ENCODE measurements around the gene DMRTC2. TPM values are rescaled to one million over a fixed set of nuclear protein-coding genes. Genes with fewer than 3 reads are reported as not detected.
"Not testable (repeated sequence)": the region's sequence is repeated elsewhere in the genome, so short reads cannot be mapped to it uniquely, and the experiment has no call there.

DMRTC2 gene
- polyA plus RNA-seq, 6 donors from 2014 or later = not detected

DNA sequence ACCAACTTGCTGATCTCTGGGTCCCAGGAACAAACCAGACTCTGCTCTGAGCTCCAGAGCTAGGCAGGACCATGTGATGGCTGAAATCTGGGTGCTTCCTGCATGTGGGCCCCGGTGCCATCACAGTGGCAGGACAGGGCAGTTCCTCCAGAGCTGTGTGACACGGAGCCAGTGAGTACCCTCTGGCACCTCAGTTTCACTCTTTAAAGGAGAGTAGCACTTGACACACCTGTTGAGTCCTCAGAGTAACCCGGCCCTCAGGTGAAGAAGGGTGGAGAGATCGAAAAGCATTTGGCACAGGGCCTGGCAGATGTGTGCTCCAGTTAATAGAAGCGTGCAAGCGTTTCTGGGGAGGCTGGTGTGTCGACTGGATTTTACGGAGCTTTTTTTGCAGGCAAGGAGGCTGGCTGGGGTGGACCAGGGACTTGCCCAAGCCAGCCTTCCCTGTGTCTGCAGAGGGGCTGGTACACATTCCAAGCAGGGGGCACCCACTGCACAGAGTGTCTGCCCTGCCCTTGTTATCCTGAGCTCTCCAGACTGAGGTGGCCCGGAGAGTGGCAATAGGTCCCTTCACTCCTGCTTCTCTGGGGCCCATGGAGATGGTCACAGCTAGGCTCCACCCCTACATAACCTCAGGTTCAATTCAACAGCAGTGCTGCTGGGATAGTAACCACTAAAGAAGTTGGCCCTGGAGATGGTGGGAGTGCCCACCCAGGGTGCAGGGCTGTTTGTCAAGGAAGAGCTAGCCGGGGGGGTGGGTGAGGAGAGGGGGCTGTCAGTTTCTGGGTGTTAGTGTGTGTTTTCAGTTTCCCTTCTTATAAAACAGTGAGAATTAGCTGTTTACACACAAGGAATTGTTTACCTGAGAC is 23.5 kb downstream of the DMRTC2 start:
- peaks cover 46 to 84% (median 62%) of the 10 kb centered on the region in 3 donors for H3K4me1 Mint-ChIP-seq
- H3K4me3 Mint-ChIP-seq = peak overlapping the region in 1 of 8 donors; percentile 78
- ATAC-seq (ENCODE audit: low read depth in 2 of 2) (no peak), DNase-seq (no peak)
- peaks cover 11 to 19% of the 10 kb centered on the region in 2 donors for H3K36me3 Mint-ChIP-seq
- H3K27me3 Mint-ChIP-seq = no peaks in the 10 kb centered on the region
- H3K27ac Mint-ChIP-seq = peak overlapping the region in 5 of 6 donors; percentile 44 to 94 (median 86)
- H3K9me3 Mint-ChIP-seq = no peaks in the 10 kb centered on the region

DNA sequence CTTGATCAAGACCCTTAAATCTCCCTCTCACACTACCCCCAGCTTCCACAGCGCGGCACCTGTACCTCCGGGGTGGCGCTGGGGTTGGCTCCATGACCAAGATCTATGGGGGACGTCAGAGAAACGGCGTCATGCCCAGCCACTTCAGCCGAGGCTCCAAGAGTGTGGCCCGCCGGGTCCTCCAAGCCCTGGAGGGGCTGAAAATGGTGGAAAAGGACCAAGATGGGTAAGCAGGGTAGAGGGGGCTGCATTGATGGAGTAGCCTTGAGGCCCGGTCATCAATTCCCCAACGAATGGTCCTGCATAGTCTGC is 24.1 kb downstream of the DMRTC2 start:
- H3K27ac Mint-ChIP-seq = peak overlapping the region in 2 of 6 donors; percentile 14 to 94
- ATAC-seq (ENCODE audit: low read depth in 2 of 2) (no peak), DNase-seq (no peak)
- peaks cover 10 to 13% of the 10 kb centered on the region in 2 donors for H3K36me3 Mint-ChIP-seq
- H3K4me3 Mint-ChIP-seq = no peak overlapping the region
- H3K9me3 Mint-ChIP-seq = no peaks in the 10 kb centered on the region
- no peaks in the 10 kb centered on the region for H3K27me3 Mint-ChIP-seq
- H3K4me1 Mint-ChIP-seq = peaks cover 45 to 85% (median 60%) of the 10 kb centered on the region in 3 donors

DNA sequence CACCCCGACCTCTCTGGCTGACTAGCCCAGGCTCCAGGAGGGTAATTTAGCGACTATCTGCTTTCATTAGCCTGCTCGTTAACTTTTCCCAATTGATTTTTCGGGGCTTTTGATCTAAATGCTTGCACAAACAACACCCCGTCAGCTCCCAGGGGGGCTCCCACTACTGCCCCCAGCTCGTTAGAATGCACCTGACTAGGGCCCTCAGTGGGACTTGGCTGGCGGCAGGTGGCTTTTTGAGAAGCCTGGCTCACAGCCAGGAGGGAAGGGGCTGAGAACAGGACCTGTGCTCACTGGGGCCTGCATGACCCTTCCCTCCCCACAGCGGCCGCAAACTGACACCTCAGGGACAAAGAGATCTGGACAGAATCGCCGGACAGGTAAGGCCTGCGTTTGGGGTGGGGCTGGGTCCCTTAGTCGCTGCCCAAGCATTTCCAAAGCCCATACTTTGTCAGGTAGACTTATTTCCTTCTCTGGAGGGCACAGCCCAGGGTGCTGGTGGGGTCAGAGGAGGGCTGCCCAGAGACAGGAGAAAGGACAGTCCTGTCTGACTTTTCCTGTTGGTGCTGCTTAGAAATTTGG is 24.6 kb downstream of the DMRTC2 start:
- Mint-ChIP-seq H3K27ac (peak overlapping the region in 3 of 6 donors; percentile 84 to 94 (median 85)), H3K4me1 (peaks cover 40 to 85% (median 55%) of the 10 kb centered on the region in 3 donors), H3K9me3 (no peaks in the 10 kb centered on the region), H3K4me3 (peak overlapping the region in 3 of 8 donors; percentile 16 to 70 (median 42)), H3K27me3 (no peaks in the 10 kb centered on the region), H3K36me3 (peaks cover 7 to 8% of the 10 kb centered on the region in 2 donors)
- DNase-seq = no peak
- ATAC-seq (ENCODE audit: low read depth in 2 of 2) = no peak

DNA sequence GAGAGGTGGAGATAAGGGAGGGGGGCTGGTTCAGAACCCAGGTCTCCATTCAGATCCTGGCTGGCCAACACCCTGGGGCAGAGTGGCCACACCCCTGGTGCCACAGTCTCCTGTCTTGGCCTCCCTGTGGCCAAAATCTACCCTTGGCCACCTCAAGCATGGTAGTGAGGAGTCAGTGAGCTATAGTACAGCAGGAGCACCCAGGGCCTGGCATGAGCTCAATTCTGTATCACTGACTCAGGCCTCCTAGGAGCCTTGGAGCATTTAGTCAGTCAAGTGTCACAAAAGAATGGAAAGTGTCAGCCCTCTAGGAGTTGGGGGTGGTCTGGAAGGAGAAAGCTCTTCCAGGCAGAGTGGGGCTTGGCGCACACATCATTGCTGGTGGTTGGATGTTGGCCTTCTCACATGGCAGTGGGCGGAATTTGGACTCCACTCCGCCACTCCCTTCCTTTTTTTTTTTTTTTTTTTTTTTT is 25.6 kb downstream of the DMRTC2 start:
- no peak for DNase-seq
- Mint-ChIP-seq H3K4me3 (peak overlapping the region in 7 of 8 donors; percentile 20 to 76 (median 56)), H3K27ac (peak overlapping the region in 5 of 6 donors; percentile 60 to 97 (median 66)), H3K4me1 (peaks cover 43 to 89% (median 56%) of the 10 kb centered on the region in 3 donors), H3K36me3 (peaks cover 7 to 8% of the 10 kb centered on the region in 2 donors), H3K27me3 (no peaks in the 10 kb centered on the region), H3K9me3 (no peaks in the 10 kb centered on the region)
- ATAC-seq (ENCODE audit: low read depth in 2 of 2) = no peak

DNA sequence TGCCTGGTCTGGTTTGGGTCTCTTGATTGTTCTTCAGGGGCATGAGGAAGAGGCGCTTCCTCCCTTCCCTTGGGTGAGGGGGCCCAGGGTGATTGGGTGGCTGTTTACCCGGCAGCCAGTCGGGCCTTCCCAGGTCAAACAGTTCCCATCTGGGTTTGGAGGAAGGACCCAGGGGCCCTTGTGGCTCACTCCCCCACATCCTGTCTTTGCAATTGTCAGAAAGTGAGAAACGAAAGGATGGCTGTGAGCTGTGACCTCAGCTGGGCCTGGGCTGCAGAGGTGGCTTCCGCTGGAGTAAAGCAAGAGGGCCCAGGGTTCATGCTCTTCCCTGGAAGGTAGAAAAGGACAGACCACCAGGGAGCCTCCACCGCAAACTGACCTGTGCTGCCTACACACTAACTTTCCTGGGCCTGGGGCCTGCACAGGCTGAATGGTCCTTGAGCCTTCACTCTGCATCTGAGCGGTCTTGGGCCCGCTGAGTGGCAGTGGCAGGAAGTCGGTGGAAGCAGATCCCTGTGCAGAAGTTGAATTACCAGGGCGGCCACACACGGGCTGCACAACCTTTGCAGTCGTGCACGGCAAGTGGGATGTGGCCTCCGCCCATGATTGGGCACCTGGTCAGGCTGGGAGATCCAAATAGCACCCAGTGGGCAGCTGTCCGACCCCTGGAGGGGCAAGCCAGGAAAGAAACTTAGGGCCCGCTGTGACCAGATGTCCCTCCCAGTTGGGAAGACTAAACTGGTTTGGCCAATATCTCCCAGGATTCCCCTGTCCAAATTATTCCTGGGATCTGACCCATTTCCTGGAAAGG is 26.9 kb downstream of the DMRTC2 start:
- H3K27ac Mint-ChIP-seq = peak overlapping the region; percentile 92 to 97 (median 96)
- no peaks in the 10 kb centered on the region for H3K27me3 Mint-ChIP-seq
- no peaks in the 10 kb centered on the region for H3K9me3 Mint-ChIP-seq
- H3K4me3 Mint-ChIP-seq = peak overlapping the region; percentile 16 to 91 (median 80)
- H3K4me1 Mint-ChIP-seq = peaks cover 45 to 89% (median 56%) of the 10 kb centered on the region in 3 donors
- peaks cover 7 to 8% of the 10 kb centered on the region in 2 donors for H3K36me3 Mint-ChIP-seq
- peak; percentile 73 for DNase-seq
- peak; percentile 28 to 37 for ATAC-seq (ENCODE audit: low read depth in 2 of 2)

DNA sequence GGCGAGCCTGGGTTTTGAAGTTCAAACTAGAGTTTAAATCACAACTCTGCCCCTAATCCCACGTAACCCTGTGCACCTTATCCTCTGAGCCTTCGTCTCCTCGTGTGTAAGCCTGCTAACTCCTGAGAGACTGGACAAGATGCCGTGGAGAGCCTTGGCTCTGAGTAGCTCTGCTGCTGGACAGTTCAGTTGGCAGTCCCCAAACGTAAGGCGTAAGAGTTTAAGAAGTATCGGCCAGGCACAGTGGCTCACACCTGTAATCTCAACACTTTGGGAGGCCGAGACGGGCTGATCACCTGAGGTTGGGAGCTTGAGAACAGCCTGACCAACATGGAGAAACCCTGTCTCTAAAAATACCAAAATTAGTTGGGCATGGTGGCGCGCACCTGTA is 27.5 kb downstream of the DMRTC2 start:
- ATAC-seq (ENCODE audit: low read depth in 2 of 2) (no peak), DNase-seq (no peak)
- peaks cover 7 to 10% of the 10 kb centered on the region in 2 donors for H3K36me3 Mint-ChIP-seq
- no peaks in the 10 kb centered on the region for H3K9me3 Mint-ChIP-seq
- no peaks in the 10 kb centered on the region for H3K27me3 Mint-ChIP-seq
- H3K4me3 Mint-ChIP-seq = peak overlapping the region in 4 of 8 donors; percentile 25 to 84 (median 34)
- H3K4me1 Mint-ChIP-seq = peaks cover 45 to 88% (median 56%) of the 10 kb centered on the region in 3 donors
- peak overlapping the region in 3 of 6 donors; percentile 67 to 97 (median 94) for H3K27ac Mint-ChIP-seq

DNA sequence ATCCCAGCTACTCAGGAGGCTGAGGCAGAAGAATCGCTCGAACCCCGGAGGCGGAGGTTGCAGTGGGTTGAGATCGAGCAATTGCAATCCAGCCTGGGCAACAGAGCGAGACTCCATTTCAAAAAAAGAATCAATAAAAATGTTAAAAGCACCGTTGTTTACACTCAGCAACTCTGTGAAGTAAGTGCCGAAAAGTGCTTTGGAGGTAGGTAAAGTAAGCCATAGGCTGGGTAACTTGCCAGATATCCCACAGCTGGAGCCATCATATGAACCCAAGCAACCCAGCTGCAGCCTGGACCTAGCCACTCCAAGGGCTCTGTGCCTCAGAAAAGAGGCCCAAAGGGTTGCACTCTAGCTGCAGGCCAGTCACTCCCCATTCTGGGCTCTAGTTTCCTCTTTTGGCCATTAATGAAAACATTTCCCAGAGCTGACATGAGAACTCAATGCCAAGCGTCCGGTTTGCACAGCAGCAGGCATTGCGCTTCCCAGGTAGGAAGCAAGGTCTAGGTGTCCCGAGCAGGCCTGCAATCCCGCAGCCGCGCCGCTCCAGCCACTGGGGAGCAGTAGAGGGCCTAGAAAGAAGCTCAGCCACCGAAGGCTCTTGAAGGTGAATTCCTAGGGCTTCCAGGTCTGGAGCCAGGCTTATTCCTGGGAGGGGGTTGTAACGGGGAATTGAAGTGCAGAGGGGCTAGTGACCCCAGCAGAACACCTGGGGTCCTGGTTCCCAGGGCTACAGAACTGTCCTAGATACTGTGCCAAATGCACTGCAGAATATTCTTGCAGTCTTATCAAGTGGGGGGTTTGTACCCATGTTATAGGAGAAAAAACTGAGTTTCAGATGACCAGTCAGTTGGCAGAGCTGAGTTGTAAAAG is 28.2 kb downstream of the DMRTC2 start:
- peak; percentile 64 for DNase-seq
- Mint-ChIP-seq H3K27ac (peak overlapping the region; percentile 32 to 99 (median 96)), H3K4me3 (peak overlapping the region; percentile 57 to 91 (median 80)), H3K27me3 (no peaks in the 10 kb centered on the region), H3K4me1 (peaks cover 44 to 84% (median 52%) of the 10 kb centered on the region in 3 donors), H3K9me3 (no peaks in the 10 kb centered on the region), H3K36me3 (peaks cover 7 to 11% of the 10 kb centered on the region in 2 donors)
- no peak for ATAC-seq (ENCODE audit: low read depth in 2 of 2)

DNA sequence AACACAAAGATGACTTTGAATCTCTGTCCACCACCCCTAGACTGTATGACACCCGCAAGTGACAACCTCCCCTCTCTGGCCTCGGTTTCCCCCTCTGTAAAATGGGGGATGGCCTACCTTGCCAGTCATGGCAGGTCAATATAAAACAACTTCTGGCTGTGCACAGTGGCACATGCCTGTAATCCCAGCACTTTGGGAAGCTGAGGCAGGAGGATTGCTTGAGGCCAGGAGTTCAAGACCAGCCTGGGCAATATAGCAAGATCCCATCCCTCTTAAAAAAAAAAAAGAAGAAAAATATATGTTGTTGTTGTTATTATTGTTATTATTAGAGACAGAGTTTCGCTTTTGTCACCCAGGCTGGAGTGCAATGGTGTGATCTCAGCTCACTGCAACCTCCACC is 31.1 kb downstream of the DMRTC2 start:
- Mint-ChIP-seq H3K4me1 (peaks cover 44 to 83% (median 56%) of the 10 kb centered on the region in 3 donors), H3K27ac (peak overlapping the region; percentile 97 to 100 (median 98)), H3K4me3 (peak overlapping the region; percentile 87 to 100 (median 99)), H3K36me3 (peaks cover 6 to 15% of the 10 kb centered on the region in 2 donors)
- DNase-seq; H3K9me3 Mint-ChIP-seq; H3K27me3 Mint-ChIP-seq; ATAC-seq (ENCODE audit: low read depth in 2 of 2): not testable (repeated sequence)

DNA sequence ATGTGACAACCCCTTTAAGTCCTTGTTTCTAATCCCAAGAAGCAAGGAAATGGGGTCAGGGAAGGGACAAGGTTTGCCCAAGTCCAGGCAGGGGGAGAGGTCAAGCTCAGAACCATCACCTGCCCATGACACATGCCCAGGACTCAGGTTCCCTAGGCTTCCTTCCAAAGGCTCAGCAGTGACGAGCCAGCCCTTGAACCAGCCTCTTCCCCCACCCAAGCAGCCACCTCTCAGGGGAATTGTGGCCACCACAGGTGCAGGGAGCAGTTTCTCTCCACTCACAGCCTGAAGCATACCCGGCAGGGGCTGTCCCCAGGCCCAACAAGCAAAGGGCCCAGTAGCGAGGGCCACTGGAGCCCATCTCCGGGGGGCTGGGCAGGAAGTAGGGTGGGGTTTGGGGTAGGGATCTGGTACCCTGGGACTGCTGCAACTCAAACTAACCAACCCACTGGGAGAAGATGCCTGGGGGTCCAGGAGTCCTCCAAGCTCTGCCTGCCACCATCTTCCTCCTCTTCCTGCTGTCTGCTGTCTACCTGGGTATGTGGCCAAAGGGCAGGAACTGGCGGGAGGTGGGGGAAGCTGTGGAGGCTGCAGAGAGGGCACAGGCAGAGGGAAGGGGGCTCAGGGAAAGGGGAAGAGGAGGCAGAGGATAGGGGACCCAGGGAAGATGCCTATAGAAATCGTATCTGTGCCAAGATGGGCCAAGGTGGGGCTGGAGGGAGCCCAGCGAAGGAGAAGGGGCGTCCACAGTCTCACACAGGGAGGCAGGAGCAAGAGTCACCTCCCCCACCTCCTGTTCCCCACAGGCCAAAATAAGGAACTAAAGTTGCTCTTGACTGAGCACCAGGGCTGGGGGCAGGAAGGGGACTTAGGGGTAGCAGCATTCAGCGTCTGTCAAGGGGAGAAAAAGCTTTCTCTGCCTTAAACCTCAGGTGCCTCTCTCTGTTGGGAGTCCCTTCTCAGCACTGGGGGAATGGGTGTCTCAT is 32.3 kb downstream of the DMRTC2 start, which contains the start of gene CD79A:
Gene CD79A (plus strand): TSS at position 433 of the 986 bp plus-strand sequence. CDS start 26 bp downstream, at position 459.
- Mint-ChIP-seq H3K9me3 (no peaks in the 10 kb centered on the region), H3K27ac (peak within 1 kb of the TSS; percentile 97 to 100 (median 98)), H3K36me3 (peaks cover 0 to 18% of the 10 kb centered on the region in 2 donors), H3K4me3 (peak within 1 kb of the TSS; percentile 92 to 100 (median 99)), H3K4me1 (peaks cover 40 to 81% (median 55%) of the 10 kb centered on the region in 3 donors), H3K27me3 (no peaks in the 10 kb centered on the region)
- ATAC-seq (ENCODE audit: low read depth in 2 of 2) (peak; percentile 74 to 76), DNase-seq (peak; percentile 99)

DNA sequence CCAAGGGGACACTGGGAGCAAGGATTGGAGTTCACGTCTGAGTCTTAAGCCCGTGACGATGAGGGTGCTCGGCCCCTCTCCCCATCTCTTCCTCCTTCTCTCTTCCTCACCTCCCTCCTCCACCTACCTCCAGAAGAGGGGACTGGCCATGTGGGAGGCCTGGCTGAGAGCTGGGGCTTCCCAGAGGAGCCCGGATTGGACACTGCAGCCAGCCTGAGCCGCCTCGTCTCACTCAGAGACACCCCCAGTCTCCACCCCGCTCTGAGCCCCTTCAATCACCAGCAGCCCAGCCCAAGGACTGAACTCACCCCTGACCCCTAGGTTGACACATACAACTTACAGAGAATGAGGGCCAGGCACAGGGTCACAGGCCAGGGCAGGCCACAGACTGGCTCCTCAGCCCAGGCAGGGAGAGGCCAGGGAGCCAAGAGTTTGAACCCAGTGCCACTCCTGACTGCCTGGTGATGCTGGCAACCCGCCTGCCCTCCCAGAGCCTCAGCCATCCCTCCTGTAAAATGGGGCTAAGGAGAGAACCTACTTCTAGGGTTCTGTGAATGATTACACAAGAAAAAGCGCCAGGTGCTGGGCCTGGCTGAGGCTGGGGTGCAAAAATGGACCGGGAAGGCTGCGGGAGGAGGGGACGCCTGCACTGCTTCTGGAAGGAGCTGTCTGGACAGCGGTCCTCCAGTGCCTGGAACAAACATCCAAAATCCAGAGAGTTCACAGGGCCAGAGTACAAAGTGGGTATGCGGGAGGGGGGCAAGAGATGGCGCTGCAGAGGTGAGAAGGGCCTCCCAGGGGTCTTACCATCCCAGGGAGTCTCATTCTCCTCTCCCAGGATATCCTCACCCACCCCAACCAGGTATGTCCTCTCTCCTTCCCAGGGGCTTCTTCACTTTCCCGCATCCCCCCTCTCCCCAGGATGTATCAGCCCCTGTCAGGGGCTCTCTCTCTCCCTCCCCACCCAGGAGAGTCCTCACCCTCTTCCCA is 33.4 kb downstream of the DMRTC2 start:
- peak overlapping the region; percentile 97 to 100 (median 98) for H3K27ac Mint-ChIP-seq
- DNase-seq (no peak), ATAC-seq (ENCODE audit: low read depth in 2 of 2) (no peak)
- H3K36me3 Mint-ChIP-seq = peaks cover 0 to 26% of the 10 kb centered on the region in 2 donors
- no peaks in the 10 kb centered on the region for H3K27me3 Mint-ChIP-seq
- H3K4me1 Mint-ChIP-seq = peaks cover 37 to 76% (median 52%) of the 10 kb centered on the region in 3 donors
- H3K9me3 Mint-ChIP-seq = no peaks in the 10 kb centered on the region
- H3K4me3 Mint-ChIP-seq = peak overlapping the region; percentile 92 to 100 (median 99)

All from naive B cell (primary cell).